Activated CD4-positive, alpha-beta memory T cell treated with anti-CD3 and anti-CD28 coated beads for 36 hours (primary cell): ENCODE results near the gene ARSD. TPM values are rescaled to one million over a fixed set of nuclear protein-coding genes. Genes with fewer than 3 reads are reported as not detected.

Source experiments
- CTCF ChIA-PET: fragments of 350-600 bp; sonication (Branson Sonifier 250); formaldehyde crosslinking; loops from one replicate; lab custom pipeline; 2021; ENCODE audit warnings: antibody characterized with exemption, inconsistent platforms; lab: Charles Lee
- POLR2A ChIA-PET: fragments of 350-600 bp; sonication (Branson Sonifier 250); formaldehyde crosslinking; loops from one replicate; lab custom pipeline; 2021; ENCODE audit warnings: antibody characterized with exemption; lab: Charles Lee
- DNase-seq: peaks from one replicate; pipeline ENCODE4 v3.0.0-alpha.2; 2020
- H3K27ac Mint-ChIP-seq: one replicate; pipeline ENCODE4 v1.8.0; 2021; ENCODE audit warnings: mixed read lengths
- H3K27me3 Mint-ChIP-seq: one replicate; pipeline ENCODE4 v1.8.0; 2021; ENCODE audit warnings: mixed read lengths
- H3K36me3 Mint-ChIP-seq: one replicate; pipeline ENCODE4 v1.8.0; 2021; ENCODE audit warnings: mixed read lengths
- H3K4me1 Mint-ChIP-seq: one replicate; pipeline ENCODE4 v1.8.0; 2021; ENCODE audit warnings: low read depth, mixed read lengths
- H3K4me3 Mint-ChIP-seq: one replicate; pipeline ENCODE4 v1.8.0; 2021; ENCODE audit warnings: mild to moderate bottlenecking, mixed read lengths
- H3K9me3 Mint-ChIP-seq: one replicate; pipeline ENCODE4 v1.8.0; 2021; ENCODE audit warnings: mixed read lengths
- intact Hi-C: fragments of 100-400 bp; cut with micrococcal nuclease; formaldehyde crosslinking; loops from one replicate; pipeline ENCODE4 v1.15.1; 2023
- total RNA-seq, 2 experiments: library from RNA; stranded (reverse); gene quantifications; one replicate each; pipeline ENCODE4 v1.2.3, GENCODE V29; 2021

ARSD gene
- total RNA-seq, 2 experiments from 2014 or later, result 1.0 to 1.5 TPM

DNA sequence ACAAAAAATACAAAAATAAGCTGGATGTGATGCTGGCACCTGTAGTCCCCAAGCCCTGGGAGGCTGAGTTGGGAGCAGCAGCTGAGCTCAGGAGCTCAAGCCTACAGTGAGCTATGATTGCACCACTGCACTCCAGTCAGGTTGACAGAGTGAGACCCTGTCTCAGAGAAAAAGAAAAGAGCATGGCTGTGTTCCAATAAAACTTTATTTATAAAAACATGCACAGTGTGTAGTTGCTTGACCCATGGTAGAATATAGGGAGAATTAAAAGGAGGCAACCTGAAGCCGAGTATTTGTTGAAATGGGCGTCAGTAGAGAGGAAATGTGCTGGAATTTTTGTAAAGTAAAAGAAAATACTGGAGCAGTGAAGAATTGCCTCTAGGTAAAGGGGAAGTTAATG is 73.4 kb downstream of the ARSD start:
- Mint-ChIP-seq H3K27ac (no peak overlapping the region), H3K4me1 (no peaks in the 10 kb centered on the region), H3K4me3 (no peak overlapping the region), H3K36me3 (no peaks in the 10 kb centered on the region), H3K9me3 (no peaks in the 10 kb centered on the region), H3K27me3 (no peaks in the 10 kb centered on the region)
- intact Hi-C loops, result no loop called here
- DNase-seq, result no peak
- ChIA-PET CTCF (no interaction called here), POLR2A (no interaction called here)

DNA sequence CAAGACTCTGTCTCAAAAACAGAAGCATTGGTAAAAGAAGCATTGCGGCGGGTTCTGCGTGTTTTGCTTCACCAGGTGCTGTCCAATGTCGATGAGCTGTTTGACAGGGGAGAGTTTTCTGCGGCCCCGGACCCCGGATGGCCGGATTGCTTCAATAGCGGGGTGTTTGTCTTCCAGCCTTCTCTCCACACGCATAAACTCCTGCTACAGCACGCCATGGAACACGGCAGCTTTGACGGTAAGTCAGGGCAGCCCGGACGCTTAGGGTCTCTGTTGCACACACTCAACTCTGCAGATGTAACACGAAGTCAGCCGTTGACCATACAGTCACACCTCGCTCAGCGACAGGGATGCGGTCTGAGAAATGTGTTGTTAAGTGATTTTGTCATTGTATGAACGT is 74.2 kb downstream of the ARSD start:
- H3K27me3 Mint-ChIP-seq, result no peaks in the 10 kb centered on the region
- H3K4me3 Mint-ChIP-seq, result no peak overlapping the region
- CTCF ChIA-PET, result no interaction called here
- DNase-seq, result no peak
- no peaks in the 10 kb centered on the region for H3K9me3 Mint-ChIP-seq
- no peaks in the 10 kb centered on the region for H3K36me3 Mint-ChIP-seq
- POLR2A ChIA-PET, result no interaction called here
- H3K4me1 Mint-ChIP-seq, result no peaks in the 10 kb centered on the region
- intact Hi-C loops, result no loop called here
- H3K27ac Mint-ChIP-seq, result no peak overlapping the region

Other genes starting within 250 kb of the ARSD start
- gene CD99, start 238.0 kb downstream of the ARSD start, total RNA-seq, result 100 to 1,000 TPM; 282 to 283 TPM
- not detected for gene XG, start 177.3 kb downstream of the ARSD start, total RNA-seq
- gene GYG2, start 100.4 kb downstream of the ARSD start, total RNA-seq, result not detected
- not detected for gene ARSH, start 77.2 kb upstream of the ARSD start, total RNA-seq
- gene ARSF, start 112.1 kb upstream of the ARSD start, total RNA-seq, result not detected